OCI-LY3 (cell line): ENCODE results near the gene EOLA1.
"Not testable (repeated sequence)": the region's sequence is repeated elsewhere in the genome, so short reads cannot be mapped to it uniquely, and the experiment has no call there.

ENCODE experiments used
- H2AFZ ChIP-seq: fragments of 200-600, 300-600 bp; shearing (Covaris generic); 2 replicates; pipeline ENCODE4 v1.6.0; 2014; ENCODE audit warnings: antibody characterized with exemption, low read depth, low read length
- H3K27ac ChIP-seq: fragments of 200-600, 300-600 bp; sonication (generic); 2 replicates; pipeline ENCODE4 v1.5.1; 2014; ENCODE audit warnings: mild to moderate bottlenecking, low read length, moderate library complexity, mixed read lengths
- H3K27me3 ChIP-seq: fragments of 200-600, 300-600 bp; sonication (generic); 2 replicates; pipeline ENCODE4 v1.6.1; 2014; ENCODE audit warnings: low read depth, low read length, mixed read lengths
- H3K36me3 ChIP-seq: fragments of 200-600, 300-600 bp; sonication (generic); replicated peaks from 2 replicates; pipeline ENCODE3; 2014; ENCODE audit warnings: low read depth, low read length, mixed read lengths
- H3K4me1 ChIP-seq: fragments of 300-600, 200-600 bp; sonication (generic); 2 replicates; pipeline ENCODE4 v1.6.1; 2014; ENCODE audit warnings: low read length, mixed read lengths
- H3K4me2 ChIP-seq: fragments of 200-600, 300-600 bp; sonication (generic); 2 replicates; pipeline ENCODE4 v1.6.1; 2014; ENCODE audit warnings: low read length, mixed read lengths
- H3K4me3 ChIP-seq: fragments of 300-600, 200-600 bp; sonication (generic); 2 replicates; pipeline ENCODE4 v1.5.1; 2014; ENCODE audit warnings: antibody characterized with exemption, mild to moderate bottlenecking, low read length, moderate library complexity
- H3K79me2 ChIP-seq: fragments of 300-600, 200-600 bp; shearing (Covaris generic); 2 replicates; pipeline ENCODE4 v1.6.1; 2014; ENCODE audit warnings: mild to moderate bottlenecking, low read length, mixed read lengths
- H3K9ac ChIP-seq: fragments of 300-600, 200-600 bp; shearing (Covaris generic); 2 replicates; pipeline ENCODE4 v1.6.0; 2014; ENCODE audit warnings: mild to moderate bottlenecking, low read length, moderate library complexity
- H3K9me3 ChIP-seq: fragments of 200-600, 300-600 bp; shearing (Covaris generic); 2 replicates; pipeline ENCODE4 v1.6.1; 2014; ENCODE audit warnings: low read length, mixed read lengths; ENCODE audit not compliant: insufficient read depth
- H4K20me1 ChIP-seq: fragments of 200-600, 300-600 bp; sonication (generic); 2 replicates; pipeline ENCODE4 v1.6.1; 2016; ENCODE audit warnings: low read length, mixed read lengths; ENCODE audit not compliant: insufficient read depth
- EZH2phosphoT487 ChIP-seq: fragments of 200-600 bp; shearing (Covaris generic); IDR thresholded peaks from 2 replicates; pipeline ENCODE4 v1.6.1; 2018; ENCODE audit warnings: antibody characterized with exemption, mixed run types, low read depth
- TF ChIP-seq, protein P1 (sequence below): fragments of 200-600, 300-600 bp; sonication (generic); IDR thresholded peaks from 2 replicates; pipeline ENCODE4 v1.5.1; 2014; ENCODE audit warnings: antibody characterized with exemption, low read length, low read depth

EOLA1 gene

DNA sequence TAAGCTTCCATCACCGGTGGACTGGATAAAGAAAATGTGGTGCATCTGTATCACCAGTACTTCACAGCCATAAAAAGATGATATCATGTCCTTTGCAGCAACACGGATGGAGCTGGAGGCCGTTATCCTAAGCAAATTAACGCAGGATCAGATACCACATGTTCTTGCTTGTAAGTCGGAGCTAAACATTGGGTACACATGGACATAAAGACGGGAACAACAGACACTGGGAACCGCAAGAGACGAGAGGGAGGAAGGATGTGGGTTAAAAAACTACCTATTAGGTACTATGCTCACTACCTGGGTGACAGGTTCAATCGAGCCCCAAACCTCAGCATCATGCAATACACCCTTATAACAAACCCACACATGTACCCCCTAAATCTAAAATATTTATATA, 19.4 kb upstream of the EOLA1 start:
- Histone ChIP-seq H3K27ac (no peak overlapping the region), H3K27me3 (no peaks in the 10 kb centered on the region; the same call in 1 of the 2 replicates), H3K4me1 (peaks cover 20% of the 10 kb centered on the region), H3K4me3 (no peak overlapping the region), H3K79me2 (no peaks in the 10 kb centered on the region), H3K9ac (no peak overlapping the region), H4K20me1 (no peaks in the 10 kb centered on the region), H3K4me2 (no peak overlapping the region), H3K36me3 (no peaks in the 10 kb centered on the region), H3K9me3 (no peaks in the 10 kb centered on the region), H2AFZ (no peak overlapping the region)
- no peak for TF ChIP-seq EZH2phosphoT487
- TF ChIP-seq, protein P1, sequence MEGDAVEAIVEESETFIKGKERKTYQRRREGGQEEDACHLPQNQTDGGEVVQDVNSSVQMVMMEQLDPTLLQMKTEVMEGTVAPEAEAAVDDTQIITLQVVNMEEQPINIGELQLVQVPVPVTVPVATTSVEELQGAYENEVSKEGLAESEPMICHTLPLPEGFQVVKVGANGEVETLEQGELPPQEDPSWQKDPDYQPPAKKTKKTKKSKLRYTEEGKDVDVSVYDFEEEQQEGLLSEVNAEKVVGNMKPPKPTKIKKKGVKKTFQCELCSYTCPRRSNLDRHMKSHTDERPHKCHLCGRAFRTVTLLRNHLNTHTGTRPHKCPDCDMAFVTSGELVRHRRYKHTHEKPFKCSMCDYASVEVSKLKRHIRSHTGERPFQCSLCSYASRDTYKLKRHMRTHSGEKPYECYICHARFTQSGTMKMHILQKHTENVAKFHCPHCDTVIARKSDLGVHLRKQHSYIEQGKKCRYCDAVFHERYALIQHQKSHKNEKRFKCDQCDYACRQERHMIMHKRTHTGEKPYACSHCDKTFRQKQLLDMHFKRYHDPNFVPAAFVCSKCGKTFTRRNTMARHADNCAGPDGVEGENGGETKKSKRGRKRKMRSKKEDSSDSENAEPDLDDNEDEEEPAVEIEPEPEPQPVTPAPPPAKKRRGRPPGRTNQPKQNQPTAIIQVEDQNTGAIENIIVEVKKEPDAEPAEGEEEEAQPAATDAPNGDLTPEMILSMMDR: no peak

- Histone ChIP-seq H3K27me3 (no peaks in the 10 kb centered on the region; the same call in 1 of the 2 replicates), H4K20me1 (no peaks in the 10 kb centered on the region), H3K79me2 (no peaks in the 10 kb centered on the region), H3K27ac (no peak overlapping the region), H2AFZ (no peak overlapping the region), H3K9me3 (no peaks in the 10 kb centered on the region), H3K4me1 (peaks cover 23% of the 10 kb centered on the region), H3K9ac (no peak overlapping the region), H3K4me2 (no peak overlapping the region), H3K36me3 (no peaks in the 10 kb centered on the region), H3K4me3 (no peak overlapping the region)
- TF ChIP-seq, protein P1: no peak
- no peak for TF ChIP-seq EZH2phosphoT487
Measured at GRCh38 chrX:149522916-149523315, 17.9 kb upstream of the EOLA1 start.

DNA sequence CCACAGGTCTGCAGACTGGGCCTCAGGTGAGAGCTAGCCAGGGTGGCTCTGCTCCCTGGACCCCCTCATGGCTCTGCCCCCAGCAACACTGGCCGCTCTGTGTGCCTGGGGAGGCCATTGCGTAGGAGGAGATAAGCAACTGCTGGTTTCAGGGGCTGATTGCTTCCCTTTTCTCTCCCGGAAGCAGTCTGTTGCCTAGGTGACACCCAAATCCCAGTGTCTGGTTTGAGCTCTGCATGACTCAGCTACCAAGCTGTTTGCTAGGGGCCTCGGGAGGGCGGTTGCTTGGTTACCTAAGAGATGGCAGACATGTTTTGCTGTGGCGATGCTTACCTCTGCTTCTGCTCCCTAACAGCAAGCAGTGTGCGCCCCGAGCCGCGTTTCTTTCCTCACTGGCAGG, 15.4 kb upstream of the EOLA1 start:
- not testable (repeated sequence) for H3K9me3 ChIP-seq, H3K36me3 ChIP-seq, H4K20me1 ChIP-seq, H3K27me3 ChIP-seq, H3K9ac ChIP-seq, H2AFZ ChIP-seq, H3K79me2 ChIP-seq, H3K4me3 ChIP-seq
- peak overlapping the region; percentile 46; the same call in 1 of the 2 replicates for H3K4me2 ChIP-seq
- peak overlapping the region; percentile 73 for H3K27ac ChIP-seq
- peaks cover 28% of the 10 kb centered on the region for H3K4me1 ChIP-seq

DNA sequence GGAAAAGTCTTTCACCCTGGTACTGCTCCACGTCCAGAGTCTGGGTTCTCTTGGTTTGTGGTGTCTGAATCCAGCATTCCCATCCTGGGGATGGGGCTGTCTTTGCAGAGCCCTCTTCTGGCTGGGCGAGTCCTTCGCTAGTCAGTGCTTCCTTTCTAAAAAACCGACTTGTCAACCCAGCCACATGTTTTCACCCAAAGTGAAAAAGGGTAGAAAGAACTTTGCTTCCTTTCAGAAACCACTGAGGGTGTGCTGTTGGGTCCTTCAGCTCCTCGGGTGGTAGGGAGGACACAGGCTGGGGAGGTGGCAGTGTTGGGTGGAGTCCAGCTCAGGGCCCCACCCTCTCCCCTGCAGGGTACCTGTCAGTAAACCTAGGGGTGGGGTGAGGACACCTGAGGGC, 14.9 kb upstream of the EOLA1 start:
- H3K9ac ChIP-seq: peak overlapping the region; percentile 41

DNA sequence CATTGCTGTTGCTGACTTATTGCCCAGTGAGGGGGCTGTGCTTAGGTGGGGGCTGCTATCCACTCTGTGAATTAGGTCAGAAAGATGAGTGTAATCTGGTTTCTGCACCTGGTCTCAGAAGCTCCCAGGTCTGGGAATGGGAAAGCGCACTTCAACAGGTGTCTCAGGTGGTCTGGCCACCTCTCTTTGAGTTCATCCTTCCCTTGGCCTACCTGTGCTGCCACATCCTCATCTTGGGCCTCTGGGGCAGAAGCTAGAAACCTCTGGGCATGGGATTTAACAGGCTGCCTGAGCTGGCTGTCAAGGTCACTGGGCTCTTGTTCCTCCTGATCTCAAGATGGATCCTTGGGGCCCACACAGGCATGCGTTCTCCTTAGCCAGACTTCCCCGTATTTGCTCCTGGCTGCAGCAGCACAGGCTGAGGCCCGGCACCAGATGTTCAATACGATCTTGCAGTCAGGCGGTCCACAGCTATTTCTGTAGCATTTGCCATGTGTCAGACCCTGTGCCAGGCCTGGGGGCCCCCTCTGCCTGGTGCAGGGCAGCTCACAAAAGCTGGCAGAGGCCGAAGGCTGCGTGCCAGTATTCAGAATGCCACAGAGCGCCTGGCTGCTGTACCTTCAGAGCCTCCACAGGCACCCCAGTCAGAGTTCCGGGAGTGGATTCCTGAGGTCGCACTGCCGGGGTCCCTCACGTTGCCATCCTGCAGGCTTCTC, 14.3 kb upstream of the EOLA1 start:
- H3K27me3 ChIP-seq, H3K79me2 ChIP-seq, H2AFZ ChIP-seq, H3K36me3 ChIP-seq, H4K20me1 ChIP-seq, H3K4me3 ChIP-seq, H3K9me3 ChIP-seq: not testable (repeated sequence)
- peaks cover 39% of the 10 kb centered on the region for H3K4me1 ChIP-seq
- peak overlapping the region; percentile 46 for H3K4me2 ChIP-seq
- H3K27ac ChIP-seq: peak overlapping the region; percentile 73
- H3K9ac ChIP-seq: peak overlapping the region; percentile 41; the same call in 1 of the 2 replicates

More for the DNA sequence above, 14.9 kb upstream of the EOLA1 start:
- Histone ChIP-seq H3K4me2 (peak overlapping the region; percentile 46), H3K4me1 (peaks cover 33% of the 10 kb centered on the region), H3K27ac (peak overlapping the region; percentile 73)
- not testable (repeated sequence) for H3K36me3 ChIP-seq, H3K4me3 ChIP-seq, H3K79me2 ChIP-seq, H4K20me1 ChIP-seq, H3K27me3 ChIP-seq, H2AFZ ChIP-seq, H3K9me3 ChIP-seq
